A549 (cell line): ENCODE measurements around the gene CD48. TPM values are rescaled to one million over a fixed set of nuclear protein-coding genes. Genes with fewer than 3 reads are reported as not detected.

ENCODE experiments used
- ATAC-seq, 2 experiments: fragments of 200-7000 bp in 1 of 2; fragments of >200 bp in 1 of 2; cut with Nextera tagmentation in 1 of 2; cut with Tn5 transposase in 1 of 2; 3 replicates each; pipeline versions ENCODE4 v1.8.0 to v1.9.1; 2018 to 2020; ENCODE audit warnings: mild to moderate bottlenecking in 1 of 2, moderate library complexity in 1 of 2
- CTCF ChIA-PET: fragments of 300-600 bp; sonication (Branson Sonifier 250); formaldehyde crosslinking; extraction: SDS; loops from one replicate; lab custom pipeline; 2021; ENCODE audit warnings: antibody characterized with exemption, inconsistent platforms; lab: Yijun Ruan, JAX
- POLR2A ChIA-PET: fragments of 350-600 bp; formaldehyde crosslinking; extraction: SDS; loops from one replicate; lab custom pipeline; 2021; ENCODE audit warnings: antibody characterized with exemption, inconsistent platforms; lab: Yijun Ruan, JAX
- DNase-seq, 2 experiments: peaks; one replicate each; pipeline versions ENCODE4 v3.0.0 to v3.0.0-alpha.2; 2011 to 2016; ENCODE audit warnings: low read depth in 1 of 2, low spot score in 1 of 2
- FAIRE-seq: peaks from 2 replicates; lab custom pipeline; 2011; peaks lifted over from hg19 to GRCh38; lab: Jason Lieb, UNC
- H3K27ac ChIP-seq, 2 experiments: fragments of >200 bp; sonication (Bioruptor Twin); formaldehyde crosslinking; 3 replicates each; pipeline ENCODE4 v1.5.1; 2016 to 2017
- H3K4me1 ChIP-seq: fragments of >200 bp; sonication (Bioruptor Twin); formaldehyde crosslinking; 3 replicates; pipeline ENCODE4 v1.6.1; 2016
- H3K4me2 ChIP-seq: fragments of >200 bp; sonication (Bioruptor Twin); formaldehyde crosslinking; 3 replicates; pipeline ENCODE4 v1.6.1; 2016
- H3K4me3 ChIP-seq: fragments of >200 bp; sonication (Bioruptor Twin); formaldehyde crosslinking; 3 replicates; pipeline ENCODE4 v1.5.1; 2016
- H3K9me3 ChIP-seq: fragments of >200 bp; sonication (Bioruptor Twin); formaldehyde crosslinking; 3 replicates; pipeline ENCODE4 v1.6.1; 2016
- CBX2 ChIP-seq: fragments of 200-600 bp; sonication (generic); IDR thresholded peaks from 2 replicates; pipeline ENCODE4 v1.6.1; 2016; ENCODE audit warnings: low read depth, mild to moderate bottlenecking, borderline replicate concordance
- CEBPB ChIP-seq, 2 experiments: fragments of >200 bp in 1 of 2; sonication (Bioruptor Twin) in 1 of 2; formaldehyde crosslinking in 1 of 2; IDR thresholded peaks; 2 replicates each; pipeline ENCODE4 v1.6.1; 2012 to 2016
- EHF ChIP-seq: fragments of 250-450 bp; sonication (Bioruptor Pico); IDR thresholded peaks from 2 replicates; pipeline ENCODE4 v1.5.0; 2020; ENCODE audit warnings: mild to moderate bottlenecking
- EHMT2 ChIP-seq: fragments of 200-600 bp; sonication (generic); IDR thresholded peaks from 2 replicates; pipeline ENCODE4 v1.6.1; 2016; ENCODE audit warnings: antibody characterized with exemption, low read depth, mild to moderate bottlenecking, moderate library complexity
- EP300 ChIP-seq, 2 experiments: fragments of >200 bp; sonication (Bioruptor Twin); formaldehyde crosslinking; IDR thresholded peaks; 2 replicates in 1 of 2; 3 replicates in 1 of 2; pipeline ENCODE4 v1.6.1; 2016 to 2017
- ESRRA ChIP-seq: fragments of 150-350 bp; IDR thresholded peaks from 2 replicates; pipeline ENCODE4 v1.6.1; 2014; ENCODE audit warnings: mild to moderate bottlenecking, low read length, borderline replicate concordance
- FOSB ChIP-seq: fragments of 250-450 bp; sonication (Bioruptor Pico); IDR thresholded peaks from 2 replicates; pipeline ENCODE4 v1.5.0; 2020; ENCODE audit warnings: mild to moderate bottlenecking, moderate library complexity
- HDAC2 ChIP-seq: fragments of 200-600 bp; sonication (generic); IDR thresholded peaks from 2 replicates; pipeline ENCODE4 v1.6.1; 2016
- HEYL ChIP-seq: fragments of 250-450 bp; sonication (Bioruptor Pico); IDR thresholded peaks from 2 replicates; pipeline ENCODE4 v1.8.0; 2021; ENCODE audit warnings: mild to moderate bottlenecking, moderate library complexity
- JUN ChIP-seq, 2 experiments: fragments of >200 bp; sonication (Bioruptor Twin); formaldehyde crosslinking; IDR thresholded peaks; 2 replicates in 1 of 2; 3 replicates in 1 of 2; pipeline ENCODE4 v1.6.1; 2016 to 2017
- JUNB ChIP-seq: fragments of >200 bp; sonication (Bioruptor Twin); formaldehyde crosslinking; IDR thresholded peaks from 2 replicates; pipeline ENCODE4 v1.6.1; 2016
- NR3C1 ChIP-seq: fragments of >200 bp; sonication (Bioruptor Twin); formaldehyde crosslinking; IDR thresholded peaks from 3 replicates; pipeline ENCODE4 v1.6.1; 2017
- POLR2A ChIP-seq: IDR thresholded peaks from 2 replicates; pipeline ENCODE4 v1.6.1; 2012; ENCODE audit warnings: mild to moderate bottlenecking, low read length
- POLR2AphosphoS2 ChIP-seq: conservative IDR thresholded peaks from 2 replicates; pipeline ENCODE4 v1.6.1; 2012; ENCODE audit warnings: low read length, improper control_type of control experiment, inconsistent platforms
- RAD21 ChIP-seq, 2 experiments: fragments of >200 bp in 1 of 2; sonication (Bioruptor Twin) in 1 of 2; formaldehyde crosslinking in 1 of 2; IDR thresholded peaks in 1 of 2; conservative IDR thresholded peaks in 1 of 2; 2 replicates in 1 of 2; 3 replicates in 1 of 2; pipeline ENCODE4 v1.6.1; 2012 to 2018; ENCODE audit warnings: inconsistent platforms in 1 of 2
- RFX5 ChIP-seq: fragments of 450-650 bp; IDR thresholded peaks from 2 replicates; pipeline ENCODE4 v1.7.1; 2014; ENCODE audit warnings: antibody characterized with exemption, mild to moderate bottlenecking, moderate library complexity
- SMC3 ChIP-seq: fragments of >200 bp; sonication (Bioruptor Twin); formaldehyde crosslinking; IDR thresholded peaks from 3 replicates; pipeline ENCODE4 v1.6.1; 2018; ENCODE audit warnings: inconsistent platforms
- SREBF2 ChIP-seq: fragments of 450-650 bp; IDR thresholded peaks from 2 replicates; pipeline ENCODE4 v1.6.1; 2014; ENCODE audit warnings: mild to moderate bottlenecking, moderate library complexity
- TP53 ChIP-seq: fragments of 250-450 bp; sonication (Bioruptor Pico); IDR thresholded peaks from 2 replicates; pipeline ENCODE4 v1.5.0; 2021; ENCODE audit warnings: mild to moderate bottlenecking, moderate library complexity
- ZFP36 ChIP-seq: fragments of 450-650 bp; IDR thresholded peaks from 2 replicates; pipeline ENCODE4 v1.6.1; 2014; ENCODE audit warnings: borderline replicate concordance; ENCODE audit not compliant: partially characterized antibody
- ZNF302 ChIP-seq: fragments of 250-450 bp; sonication (Bioruptor Pico); IDR thresholded peaks from 2 replicates; pipeline ENCODE4 v1.9.0; 2021; ENCODE audit warnings: inconsistent platforms, mild to moderate bottlenecking, moderate library complexity
- ZSCAN20 ChIP-seq: fragments of 250-450 bp; sonication (Bioruptor Pico); IDR thresholded peaks from 2 replicates; pipeline ENCODE4 v1.8.0; 2022; ENCODE audit warnings: mild to moderate bottlenecking, moderate library complexity
- WGBS: methylation state at CpG from one replicate; pipeline ENCODE4 v1.1.6; 2017; ENCODE audit errors: missing lambda C conversion rate; 5-methylcytosine and 5-hydroxymethylcytosine counted together
- polyA plus RNA-seq, 4 experiments: library from polyadenylated mRNA; depleted of rRNA in 3 of 4; stranded (reverse); fragments of >200 nt; fragmentation: RNase III in 1 of 4; extraction: RNeasy Plus Mini Kit Qiagen cat#74134 plus additional on column Dnase treatment in 1 of 4; gene quantifications; 2 replicates in 3 of 4; 3 replicates in 1 of 4; pipeline ENCODE4 v1.2.3, GENCODE V29; 2011 to 2017
- TF ChIP-seq, protein P1 (sequence below): fragments of 200-600 bp; sonication (generic); IDR thresholded peaks from 2 replicates; pipeline ENCODE4 v1.6.1; 2016; ENCODE audit warnings: antibody characterized with exemption, mild to moderate bottlenecking, moderate library complexity
- TF ChIP-seq, protein P2 (sequence below): IDR thresholded peaks from 2 replicates; pipeline ENCODE4 v1.6.1; 2012; ENCODE audit warnings: low read depth, borderline replicate concordance
- TF ChIP-seq, protein P3 (sequence below): IDR thresholded peaks from 2 replicates; pipeline ENCODE4 v1.6.1; 2012

CD48 gene
- polyA plus RNA-seq, 2 of the 4 experiments (the other 2 are of a cell fraction), result not detected

DNA sequence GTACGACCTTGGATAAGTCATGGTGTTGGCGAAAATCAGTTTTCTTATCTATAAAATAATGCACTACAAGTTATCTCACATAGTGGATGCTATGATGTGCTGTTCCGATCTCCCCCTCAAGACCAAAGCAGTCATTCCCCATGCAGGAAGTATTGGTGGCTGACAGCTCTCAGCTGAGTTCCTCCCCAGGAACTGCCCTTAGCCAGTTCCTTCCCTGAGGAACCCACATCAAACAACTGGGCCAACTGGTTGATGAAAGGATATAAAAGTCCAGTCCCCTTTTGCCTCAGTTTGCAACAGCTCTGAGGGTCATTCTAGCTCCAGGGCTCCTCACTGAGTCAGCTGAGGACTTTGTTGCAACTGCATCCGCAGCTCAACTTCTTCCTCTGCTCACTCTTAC is 48.7 kb downstream of the CD48 start:
- WGBS, result 43% methylated on average over 4 of the region's 4 CpGs
- ChIA-PET CTCF (interaction anchor here (0.7 to 0.8 kb wide), 2 partner anchors 9 to 13 kb away, joined by 3 read pairs; no protein-coding TSS in a partner anchor), POLR2A (no interaction called here)
- ATAC-seq (no peak), FAIRE-seq (no peak), DNase-seq (no peak)
- Histone ChIP-seq H3K4me3 (no peak overlapping the region), H3K27ac (no peak overlapping the region)
- TF ChIP-seq JUN (IDR thresholded peaks at IDR 0.05) (no peak), JUNB (no peak), ESRRA (no peak), EHF (CRISPR knock-in tag) (no peak), HDAC2 (no peak), SREBF2 (no peak), ZNF302 (CRISPR knock-in tag) (no peak)
- TF ChIP-seq, protein P1, sequence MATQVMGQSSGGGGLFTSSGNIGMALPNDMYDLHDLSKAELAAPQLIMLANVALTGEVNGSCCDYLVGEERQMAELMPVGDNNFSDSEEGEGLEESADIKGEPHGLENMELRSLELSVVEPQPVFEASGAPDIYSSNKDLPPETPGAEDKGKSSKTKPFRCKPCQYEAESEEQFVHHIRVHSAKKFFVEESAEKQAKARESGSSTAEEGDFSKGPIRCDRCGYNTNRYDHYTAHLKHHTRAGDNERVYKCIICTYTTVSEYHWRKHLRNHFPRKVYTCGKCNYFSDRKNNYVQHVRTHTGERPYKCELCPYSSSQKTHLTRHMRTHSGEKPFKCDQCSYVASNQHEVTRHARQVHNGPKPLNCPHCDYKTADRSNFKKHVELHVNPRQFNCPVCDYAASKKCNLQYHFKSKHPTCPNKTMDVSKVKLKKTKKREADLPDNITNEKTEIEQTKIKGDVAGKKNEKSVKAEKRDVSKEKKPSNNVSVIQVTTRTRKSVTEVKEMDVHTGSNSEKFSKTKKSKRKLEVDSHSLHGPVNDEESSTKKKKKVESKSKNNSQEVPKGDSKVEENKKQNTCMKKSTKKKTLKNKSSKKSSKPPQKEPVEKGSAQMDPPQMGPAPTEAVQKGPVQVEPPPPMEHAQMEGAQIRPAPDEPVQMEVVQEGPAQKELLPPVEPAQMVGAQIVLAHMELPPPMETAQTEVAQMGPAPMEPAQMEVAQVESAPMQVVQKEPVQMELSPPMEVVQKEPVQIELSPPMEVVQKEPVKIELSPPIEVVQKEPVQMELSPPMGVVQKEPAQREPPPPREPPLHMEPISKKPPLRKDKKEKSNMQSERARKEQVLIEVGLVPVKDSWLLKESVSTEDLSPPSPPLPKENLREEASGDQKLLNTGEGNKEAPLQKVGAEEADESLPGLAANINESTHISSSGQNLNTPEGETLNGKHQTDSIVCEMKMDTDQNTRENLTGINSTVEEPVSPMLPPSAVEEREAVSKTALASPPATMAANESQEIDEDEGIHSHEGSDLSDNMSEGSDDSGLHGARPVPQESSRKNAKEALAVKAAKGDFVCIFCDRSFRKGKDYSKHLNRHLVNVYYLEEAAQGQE, result no peak
- TF ChIP-seq, all 56 proteins: peak for 0
- Histone ChIP-seq H3K9me3 (peaks cover 3% of the 10 kb centered on the region; the same call in 1 of the 3 replicates), H3K4me2 (no peak overlapping the region), H3K4me1 (no peaks in the 10 kb centered on the region)

DNA sequence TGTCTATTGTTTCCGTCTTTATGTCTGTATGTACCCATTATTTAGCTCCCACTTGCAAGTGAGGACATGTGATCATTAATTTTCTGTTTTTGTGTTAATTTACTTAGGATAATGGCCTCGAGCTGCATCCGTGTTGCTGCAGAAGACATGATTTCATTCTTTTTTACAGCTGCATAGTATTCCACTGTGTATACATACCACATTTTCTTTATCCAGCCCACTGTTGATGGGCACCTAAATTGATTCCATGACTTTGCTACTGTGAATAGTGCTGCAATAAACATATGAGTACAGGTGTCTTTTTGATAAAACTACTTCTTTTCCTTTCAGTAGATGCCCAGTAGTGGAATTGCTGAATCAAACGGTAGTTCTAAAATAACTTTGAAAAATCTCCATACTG is 52.1 kb downstream of the CD48 start:
- no peak for FAIRE-seq
- no peak for DNase-seq
- no peaks in the 10 kb centered on the region for H3K4me1 ChIP-seq
- WGBS, result 53% methylated on average over 4 of the region's 4 CpGs
- TF ChIP-seq RFX5 (no peak), ZFP36 (no peak), JUN (IDR thresholded peaks at IDR 0.05) (no peak), TP53 (CRISPR knock-in tag) (no peak), ZSCAN20 (CRISPR knock-in tag) (no peak), EHMT2 (no peak), POLR2AphosphoS2 (no peak), EHF (CRISPR knock-in tag) (no peak), CBX2 (no peak), RAD21 (conservative IDR thresholded peaks at IDR 0.05 in 1 of 2, IDR thresholded peaks at IDR 0.05 in 1 of 2) (no peak), SMC3 (no peak), HEYL (no peak), POLR2A (no peak), CEBPB (IDR thresholded peaks at IDR 0.05) (no peak), NR3C1 (no peak), FOSB (CRISPR knock-in tag) (no peak), EP300 (IDR thresholded peaks at IDR 0.05) (no peak)
- TF ChIP-seq, protein P2, sequence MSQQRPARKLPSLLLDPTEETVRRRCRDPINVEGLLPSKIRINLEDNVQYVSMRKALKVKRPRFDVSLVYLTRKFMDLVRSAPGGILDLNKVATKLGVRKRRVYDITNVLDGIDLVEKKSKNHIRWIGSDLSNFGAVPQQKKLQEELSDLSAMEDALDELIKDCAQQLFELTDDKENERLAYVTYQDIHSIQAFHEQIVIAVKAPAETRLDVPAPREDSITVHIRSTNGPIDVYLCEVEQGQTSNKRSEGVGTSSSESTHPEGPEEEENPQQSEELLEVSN, result no peak
- TF ChIP-seq, protein P3, sequence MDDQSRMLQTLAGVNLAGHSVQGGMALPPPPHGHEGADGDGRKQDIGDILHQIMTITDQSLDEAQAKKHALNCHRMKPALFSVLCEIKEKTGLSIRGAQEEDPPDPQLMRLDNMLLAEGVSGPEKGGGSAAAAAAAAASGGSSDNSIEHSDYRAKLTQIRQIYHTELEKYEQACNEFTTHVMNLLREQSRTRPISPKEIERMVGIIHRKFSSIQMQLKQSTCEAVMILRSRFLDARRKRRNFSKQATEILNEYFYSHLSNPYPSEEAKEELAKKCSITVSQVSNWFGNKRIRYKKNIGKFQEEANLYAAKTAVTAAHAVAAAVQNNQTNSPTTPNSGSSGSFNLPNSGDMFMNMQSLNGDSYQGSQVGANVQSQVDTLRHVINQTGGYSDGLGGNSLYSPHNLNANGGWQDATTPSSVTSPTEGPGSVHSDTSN, result no peak
- peaks cover 3% of the 10 kb centered on the region; the same call in 1 of the 3 replicates for H3K9me3 ChIP-seq
- no peak overlapping the region for H3K4me2 ChIP-seq
- ATAC-seq, result no peak
- H3K27ac ChIP-seq, result no peak overlapping the region
- POLR2A ChIA-PET, result no interaction called here
- H3K4me3 ChIP-seq, result no peak overlapping the region
- CTCF ChIA-PET, result interaction anchor here (0.6 to 1.7 kb wide), 2 partner anchors 16 to 482 kb away, joined by 3 to 5 read pairs; no protein-coding TSS in a partner anchor
